ENCODE results near the gene ERICH6B. TPM values are rescaled to one million over a fixed set of nuclear protein-coding genes. Genes with fewer than 3 reads are reported as not detected.
"Not testable (repeated sequence)": the region's sequence is repeated elsewhere in the genome, so short reads cannot be mapped to it uniquely, and the experiment has no call there.

Gene ERICH6B
- polyA plus RNA-seq, 1 of the 3 experiments (the other 2 are of a cell fraction), result not detected

- H3K27ac ChIP-seq (ENCODE audit: low read depth in 2 of 2, low read length in 1 of 2), result no peak overlapping the region
- ChIA-PET POLR2A (no interaction called here), CTCF (no interaction called here)
- TF ChIP-seq TEAD4 (IDR thresholded peaks at IDR 0.05; ENCODE audit: borderline replicate concordance, insufficient read depth) (no peak), IRF3 (IDR thresholded peaks at IDR 0.05; ENCODE audit: low read depth, low read length) (no peak), FOXJ3 (CRISPR knock-in tag; IDR thresholded peaks at IDR 0.05) (no peak), SMC3 (IDR thresholded peaks at IDR 0.05; ENCODE audit: low read depth, low read length) (no peak), ELF1 (IDR thresholded peaks at IDR 0.05) (no peak), GABPA (IDR thresholded peaks at IDR 0.05; ENCODE audit: low read depth) (no peak), CHD2 (IDR thresholded peaks at IDR 0.05; ENCODE audit: low read length, partially characterized antibody) (no peak), TCF12 (IDR thresholded peaks at IDR 0.05) (no peak), MAX (IDR thresholded peaks at IDR 0.05; ENCODE audit: low read depth) (no peak), RFX5 (IDR thresholded peaks at IDR 0.05; ENCODE audit: low read length) (no peak)
- no peak overlapping the region for H2AFZ ChIP-seq (ENCODE audit: low read depth)
- H3K4me2 ChIP-seq, result no peak overlapping the region
- no peaks in the 10 kb centered on the region for H3K36me3 ChIP-seq (replicated peaks in 1 of 2; ENCODE audit: control insufficient read depth in 1 of 2, insufficient read depth in 2 of 2, low read length in 1 of 2)
- no peaks in the 10 kb centered on the region for H3K9me3 ChIP-seq
- 25% methylated on average over 2 of the region's 5 CpGs for WGBS (ENCODE audit: low lambda C conversion rate)
- no peaks in the 10 kb centered on the region for H3F3A ChIP-seq (replicated peaks; ENCODE audit: insufficient read depth)
- no peaks in the 10 kb centered on the region for H3K4me1 ChIP-seq (ENCODE audit: control insufficient read depth in 1 of 2, insufficient read depth in 2 of 2, low read depth in 1 of 2, low read length in 1 of 2)
- H4K20me1 ChIP-seq (ENCODE audit: insufficient read depth), result no peaks in the 10 kb centered on the region
- H3K9me2 ChIP-seq, result no peaks in the 10 kb centered on the region
- H3K4me3 ChIP-seq (ENCODE audit: low read depth in 2 of 2, low read length in 1 of 2), result no peak overlapping the region
- no peak for DNase-seq
- no peaks in the 10 kb centered on the region for H3K79me2 ChIP-seq (ENCODE audit: insufficient read depth)
- no peaks in the 10 kb centered on the region for H3K27me3 ChIP-seq (ENCODE audit: insufficient read depth)
- no peak overlapping the region for H3K9ac ChIP-seq
These were observed 39.3 kb upstream of the ERICH6B start for GRCh38 chr13:45654633-45655349.

GRCh38 chr13:45645263-45645662 is 29.7 kb upstream of the ERICH6B start:
- WGBS (ENCODE audit: low lambda C conversion rate), result no CpG with 5 or more reads among the region's 17 CpGs
- H3K4me3 ChIP-seq (ENCODE audit: low read depth in 2 of 2, low read length in 1 of 2); DNase-seq; H3K9ac ChIP-seq; CTCF ChIA-PET; H3K27ac ChIP-seq (ENCODE audit: low read depth in 2 of 2, low read length in 1 of 2); H4K20me1 ChIP-seq (ENCODE audit: insufficient read depth); H3K9me2 ChIP-seq; H3K4me1 ChIP-seq (ENCODE audit: control insufficient read depth in 1 of 2, insufficient read depth in 2 of 2, low read depth in 1 of 2, low read length in 1 of 2); H3K27me3 ChIP-seq (ENCODE audit: insufficient read depth); H3K36me3 ChIP-seq (replicated peaks in 1 of 2; ENCODE audit: control insufficient read depth in 1 of 2, insufficient read depth in 2 of 2, low read length in 1 of 2); H3F3A ChIP-seq (replicated peaks; ENCODE audit: insufficient read depth); POLR2A ChIA-PET; H2AFZ ChIP-seq (ENCODE audit: low read depth); H3K4me2 ChIP-seq; H3K9me3 ChIP-seq; H3K79me2 ChIP-seq (ENCODE audit: insufficient read depth): not testable (repeated sequence)

GRCh38 chr13:45642159-45642558 is 26.6 kb upstream of the ERICH6B start:
- H3K9me3 ChIP-seq; H3K27me3 ChIP-seq (ENCODE audit: insufficient read depth); H3K9ac ChIP-seq; H3F3A ChIP-seq (replicated peaks; ENCODE audit: insufficient read depth); POLR2A ChIA-PET; CTCF ChIA-PET; DNase-seq; H3K4me2 ChIP-seq; H3K4me1 ChIP-seq (ENCODE audit: control insufficient read depth in 1 of 2, insufficient read depth in 2 of 2, low read depth in 1 of 2, low read length in 1 of 2); H3K4me3 ChIP-seq (ENCODE audit: low read depth in 2 of 2, low read length in 1 of 2); H4K20me1 ChIP-seq (ENCODE audit: insufficient read depth); H2AFZ ChIP-seq (ENCODE audit: low read depth); H3K9me2 ChIP-seq; H3K27ac ChIP-seq (ENCODE audit: low read depth in 2 of 2, low read length in 1 of 2); H3K79me2 ChIP-seq (ENCODE audit: insufficient read depth); H3K36me3 ChIP-seq (replicated peaks in 1 of 2; ENCODE audit: control insufficient read depth in 1 of 2, insufficient read depth in 2 of 2, low read length in 1 of 2): not testable (repeated sequence)
- 30% methylated on average over 1 of the region's 1 CpG for WGBS (ENCODE audit: low lambda C conversion rate)

- CTCF ChIA-PET; H3K9me2 ChIP-seq; POLR2A ChIA-PET; DNase-seq; H3K27ac ChIP-seq (ENCODE audit: low read depth in 2 of 2, low read length in 1 of 2); H3K4me3 ChIP-seq (ENCODE audit: low read depth in 2 of 2, low read length in 1 of 2); H3K27me3 ChIP-seq (ENCODE audit: insufficient read depth); H3K4me1 ChIP-seq (ENCODE audit: control insufficient read depth in 1 of 2, insufficient read depth in 2 of 2, low read depth in 1 of 2, low read length in 1 of 2); H4K20me1 ChIP-seq (ENCODE audit: insufficient read depth); H3K4me2 ChIP-seq; H3K36me3 ChIP-seq (replicated peaks in 1 of 2; ENCODE audit: control insufficient read depth in 1 of 2, insufficient read depth in 2 of 2, low read length in 1 of 2); H3K9ac ChIP-seq; H3K79me2 ChIP-seq (ENCODE audit: insufficient read depth); H3F3A ChIP-seq (replicated peaks; ENCODE audit: insufficient read depth); H2AFZ ChIP-seq (ENCODE audit: low read depth); H3K9me3 ChIP-seq: not testable (repeated sequence)
- WGBS (ENCODE audit: low lambda C conversion rate), result 52% methylated on average over 1 of the region's 1 CpG
These were observed 19.8 kb upstream of the ERICH6B start for GRCh38 chr13:45635291-45635690.

Measured in SK-N-SH (cell line).